Activated gamma-delta T cell treated with anti-CD3 and anti-CD28 coated beads, Interleukin-2, amount 50 U/mL, for 16 hours (primary cell): ENCODE results near the gene JMJD7.

Source experiments
- DNase-seq: peaks from one replicate; pipeline ENCODE4 v3.0.0-alpha.2; 2020; ENCODE audit warnings: low read depth

JMJD7 gene

DNA sequence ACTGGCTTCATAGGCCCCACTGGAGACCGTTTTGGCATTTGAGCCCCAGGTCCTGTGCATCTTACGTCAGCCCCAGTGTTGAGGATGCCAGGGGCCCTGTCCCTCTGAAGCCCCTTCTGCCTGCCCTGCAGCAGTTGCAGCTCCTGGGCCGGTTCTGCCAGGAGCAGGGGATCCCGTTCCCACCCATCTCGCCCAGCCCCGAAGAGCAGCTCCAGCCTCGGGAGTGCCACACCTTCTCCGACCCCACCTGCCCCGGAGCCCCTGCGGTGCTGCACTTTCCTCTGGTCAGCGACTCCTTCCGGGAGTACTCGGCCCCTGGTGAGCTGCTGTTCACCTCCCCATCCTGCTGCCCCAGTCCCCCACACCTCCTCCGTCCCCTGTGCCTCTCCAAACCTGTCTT is 19.3 kb downstream of the JMJD7 start:
- no peak for DNase-seq

DNA sequence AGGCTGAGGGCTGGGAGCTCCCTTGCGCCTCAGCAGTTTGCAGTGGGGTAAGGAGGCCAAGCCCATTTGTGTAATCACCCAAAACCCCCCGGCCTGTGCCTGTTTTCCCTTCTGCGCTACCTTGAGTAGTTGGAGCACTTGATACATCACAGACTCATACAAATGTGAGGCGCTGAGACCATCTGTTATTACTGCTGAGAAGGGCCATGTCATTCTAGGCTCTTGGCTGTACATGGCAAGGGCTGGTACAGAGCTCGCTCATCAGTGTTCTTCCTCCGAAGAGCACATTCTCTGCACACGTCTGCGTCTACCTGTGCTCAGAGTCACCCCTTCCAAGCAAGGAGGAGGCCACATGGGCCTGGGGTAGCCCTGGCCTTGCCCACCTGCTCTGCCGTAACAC is 20.1 kb downstream of the JMJD7 start:
- no peak for DNase-seq

DNA sequence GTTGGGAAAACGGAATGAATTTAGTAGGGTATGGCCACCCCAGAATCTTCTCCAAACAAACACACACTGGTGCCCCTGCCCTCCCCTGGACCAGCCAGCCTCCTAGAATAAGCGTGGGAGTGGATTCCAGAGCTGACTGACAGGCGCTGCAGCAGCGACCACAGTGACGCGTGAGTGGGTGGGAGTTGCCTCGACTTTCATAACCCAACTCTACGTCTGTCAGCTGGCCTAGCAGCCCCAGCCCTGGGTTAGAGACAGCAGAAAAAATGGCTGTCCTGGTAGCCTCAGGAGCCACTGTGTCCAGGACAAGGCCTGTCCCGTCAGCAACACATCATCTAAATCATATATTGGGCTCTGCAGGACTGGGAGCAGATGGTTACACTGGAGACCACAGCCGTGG is 20.7 kb downstream of the JMJD7 start:
- DNase-seq: no peak

DNA sequence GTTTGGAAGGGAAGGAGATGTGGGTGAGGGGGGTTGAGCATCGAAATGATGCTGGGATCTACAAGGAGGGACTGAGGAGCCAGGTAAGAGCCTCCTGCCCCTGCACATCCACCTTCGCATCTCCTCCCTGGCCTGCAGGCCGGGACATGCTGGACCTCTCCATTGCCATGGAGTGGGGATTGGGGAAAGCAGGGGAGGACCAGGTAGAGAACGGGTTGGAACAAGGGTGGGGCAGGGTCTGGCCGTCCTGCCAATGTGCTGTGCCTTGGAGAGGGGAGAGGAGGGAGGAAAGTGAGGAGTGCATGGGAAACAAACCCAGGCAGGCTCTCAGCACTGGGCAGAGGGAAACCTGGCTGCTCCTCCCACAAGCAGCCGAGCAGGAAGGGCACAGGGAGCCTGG is 21.3 kb downstream of the JMJD7 start:
- no peak for DNase-seq

- DNase-seq: no peak
Measured at GRCh38 chr15:41849861-41850260, 22.0 kb downstream of the JMJD7 start.

GRCh38 chr15:41850482-41851166 is 22.7 kb downstream of the JMJD7 start:
- DNase-seq: no peak

DNA sequence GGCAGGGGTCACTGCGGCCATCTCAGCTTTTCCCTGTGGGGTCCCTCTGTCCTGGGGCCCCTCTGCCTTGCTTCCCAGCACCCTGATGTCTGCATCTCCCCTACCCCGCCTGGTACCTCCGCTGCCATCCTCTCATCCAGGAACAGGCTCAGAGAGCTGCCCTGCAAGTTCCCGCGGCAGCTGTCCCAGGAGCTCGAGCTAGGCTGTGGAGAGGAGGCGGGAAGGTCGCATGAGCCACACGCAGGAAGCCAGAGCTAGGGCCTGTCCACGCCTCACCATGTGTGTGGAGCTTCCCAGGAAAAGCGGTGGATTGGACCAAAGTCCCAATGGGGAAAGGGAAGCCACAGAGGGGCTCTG is 23.3 kb downstream of the JMJD7 start:
- no peak for DNase-seq

DNA sequence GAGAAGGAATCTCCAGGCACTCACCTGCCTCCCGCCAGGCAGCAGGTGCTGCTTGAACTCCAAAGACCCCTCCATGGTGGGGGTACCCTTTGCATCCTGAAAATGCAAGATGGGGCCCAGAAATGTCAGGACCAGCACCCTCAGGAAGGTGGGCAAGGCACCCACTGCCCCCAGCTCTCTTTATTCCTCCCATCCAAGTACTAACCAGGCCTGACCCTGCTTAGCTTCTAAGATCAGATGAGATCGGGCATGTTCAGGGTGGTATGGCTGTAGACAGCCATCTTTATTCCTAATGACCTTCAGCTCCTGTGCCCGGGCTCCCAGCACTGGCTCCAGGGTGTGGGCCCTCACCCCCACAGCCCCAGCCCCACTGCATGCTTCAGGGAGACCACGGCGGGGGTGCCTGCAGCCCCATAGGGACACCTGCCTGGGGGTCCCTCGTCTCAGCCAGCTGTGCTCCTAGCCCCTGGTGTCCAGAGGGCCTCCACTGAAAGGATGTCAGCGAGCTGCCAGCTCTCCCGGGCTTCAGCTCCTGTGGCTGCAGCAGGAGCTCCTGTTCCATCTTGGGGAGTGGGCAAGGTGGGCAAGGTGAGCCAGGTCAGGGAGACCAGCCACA is 24.0 kb downstream of the JMJD7 start:
- no peak for DNase-seq

DNA sequence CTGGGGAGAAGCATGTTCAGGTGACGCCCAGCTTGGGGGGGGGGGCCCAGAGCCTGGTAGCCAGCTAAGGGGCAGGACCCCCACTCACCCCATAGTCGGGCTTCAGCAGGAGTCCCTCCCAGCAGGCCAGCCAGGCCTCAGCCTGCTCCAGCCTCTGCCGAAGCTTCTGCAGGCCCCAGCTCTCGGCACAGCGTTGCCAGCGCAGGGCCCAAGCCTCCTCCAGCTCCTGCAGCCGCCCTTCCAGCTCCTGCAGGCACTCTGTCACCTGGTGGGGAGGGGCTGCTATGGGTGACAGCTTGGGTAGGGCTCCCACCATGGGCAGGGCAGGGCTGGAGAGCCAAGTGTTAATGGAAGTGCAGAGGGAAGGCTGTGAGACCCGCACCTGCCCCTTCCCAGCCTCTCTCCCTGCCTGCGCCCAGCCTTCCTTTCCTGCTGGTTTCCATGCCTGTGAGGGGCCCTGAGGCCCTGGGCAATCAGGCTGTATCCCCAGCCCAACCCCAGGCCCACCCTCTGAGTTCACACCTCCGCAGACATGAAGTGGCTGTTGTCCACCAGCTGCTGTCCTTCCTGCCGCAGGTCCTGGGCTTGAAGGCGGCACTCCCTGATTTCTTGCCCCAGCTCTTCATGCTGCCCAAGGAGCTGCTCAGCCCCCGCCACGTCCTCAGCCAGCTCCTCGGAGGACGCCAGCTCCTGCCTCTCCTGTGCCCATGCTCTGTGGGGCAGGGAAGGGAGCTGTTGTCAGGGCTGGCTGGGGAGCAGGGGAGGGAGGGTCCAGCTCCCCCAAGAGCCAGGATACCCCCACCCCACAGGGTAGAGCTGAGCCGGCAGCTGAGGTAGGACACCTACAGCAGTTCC is 25.1 kb downstream of the JMJD7 start:
- no peak for DNase-seq

GRCh38 chr15:41853831-41854230 is 25.9 kb downstream of the JMJD7 start:
- DNase-seq: no peak

GRCh38 chr15:41854443-41854842 is 26.6 kb downstream of the JMJD7 start:
- DNase-seq: no peak

GRCh38 chr15:41855261-41855961 is 27.5 kb downstream of the JMJD7 start:
- DNase-seq: no peak

DNA sequence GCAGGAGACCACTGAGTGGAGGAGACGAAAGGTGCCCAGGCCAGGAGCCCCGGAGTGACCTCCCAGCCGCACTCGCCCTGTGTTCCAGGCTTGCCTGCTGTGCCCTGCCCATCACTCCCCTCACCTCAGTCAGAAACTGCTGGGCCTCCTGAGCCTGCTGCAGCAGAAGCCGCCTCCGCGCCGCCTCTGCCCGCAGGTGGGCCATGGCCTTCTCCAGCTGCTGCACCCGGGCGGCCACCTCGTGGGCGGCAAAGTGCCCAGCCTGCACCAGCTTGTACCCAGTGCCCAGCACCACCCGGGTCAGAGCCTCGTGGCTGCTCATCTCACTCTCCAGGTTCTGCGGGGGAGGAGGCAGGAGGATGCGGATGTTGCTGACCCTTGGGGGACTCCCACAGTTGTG is 28.4 kb downstream of the JMJD7 start:
- DNase-seq: no peak

DNA sequence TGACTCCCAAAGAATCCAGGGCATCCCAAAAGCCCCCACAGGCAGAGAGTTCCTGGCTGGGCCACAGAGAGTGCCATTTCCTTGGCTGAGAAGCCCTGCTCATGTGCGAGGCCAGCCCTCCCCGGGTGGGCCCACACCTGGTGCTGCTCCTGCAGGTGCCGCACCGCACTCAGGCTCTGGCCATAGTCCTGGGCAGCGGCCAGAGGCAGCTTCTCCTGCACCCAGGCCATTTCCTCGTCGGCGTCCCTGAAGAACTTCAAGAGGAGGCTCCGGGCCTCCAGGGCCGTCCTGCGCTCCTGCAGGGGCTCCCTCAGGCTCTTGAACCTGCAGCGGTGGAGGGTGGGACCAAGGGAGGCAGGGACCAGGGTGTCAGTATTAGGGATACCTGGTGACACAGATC is 28.8 kb downstream of the JMJD7 start:
- DNase-seq: no peak

- no peak for DNase-seq
Measured at GRCh38 chr15:41857316-41857715, 29.4 kb downstream of the JMJD7 start.

DNA sequence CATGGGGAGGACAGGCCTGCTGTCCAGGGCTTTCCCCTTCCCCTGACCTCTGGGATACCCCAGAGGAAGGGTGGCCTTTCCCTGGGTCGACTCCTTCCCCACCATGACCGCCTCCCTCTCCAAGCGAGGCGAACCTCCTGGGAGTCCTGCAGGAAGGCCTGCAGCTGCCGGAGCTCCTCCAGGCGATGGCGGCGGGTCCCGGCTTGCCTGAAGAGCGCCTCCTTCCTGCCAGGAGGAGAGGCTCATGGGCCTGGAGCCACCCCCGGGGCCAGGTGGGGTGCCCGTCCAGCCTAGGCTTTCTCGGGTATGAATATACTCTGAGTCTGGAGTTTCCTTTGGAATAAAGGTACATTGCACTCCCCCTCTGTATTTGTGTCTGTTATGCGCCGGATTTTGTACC is 30.9 kb downstream of the JMJD7 start:
- DNase-seq: no peak

GRCh38 chr15:41860049-41860828 is 32.3 kb downstream of the JMJD7 start:
- no peak for DNase-seq

- DNase-seq: no peak
Measured at GRCh38 chr15:41861736-41862356, 34.0 kb downstream of the JMJD7 start.

DNA sequence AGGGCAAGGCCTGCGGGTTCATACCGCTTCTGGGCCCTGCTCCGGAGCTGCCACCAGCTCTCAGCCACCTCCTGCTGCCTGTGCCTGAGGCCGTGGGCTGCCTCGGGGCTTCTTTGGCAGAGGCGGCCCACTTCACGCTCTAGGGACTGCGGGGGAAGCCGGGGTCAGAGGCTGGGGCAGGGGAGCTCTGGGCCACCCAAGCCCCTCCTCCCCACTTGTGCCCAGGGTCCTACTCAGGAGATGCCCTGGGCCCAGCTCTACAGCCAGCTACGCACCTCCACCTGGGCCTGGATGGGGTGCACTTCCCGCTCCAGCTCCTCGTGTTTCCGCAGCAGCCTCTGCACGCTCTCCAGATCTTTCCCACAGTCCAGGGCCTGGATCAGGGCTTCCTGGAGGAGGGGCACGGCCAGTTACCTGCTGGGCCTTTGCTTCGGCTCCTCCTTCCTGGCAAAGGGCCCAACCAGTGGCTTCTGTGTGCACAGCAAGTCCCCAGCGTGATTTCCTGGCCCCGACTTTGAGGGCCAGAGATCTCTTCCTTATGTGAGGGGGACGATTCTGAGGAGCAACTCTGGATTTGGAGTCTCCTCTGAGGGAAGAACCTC is 34.7 kb downstream of the JMJD7 start:
- no peak for DNase-seq

GRCh38 chr15:41865490-41866055 is 37.7 kb downstream of the JMJD7 start:
- no peak for DNase-seq

DNA sequence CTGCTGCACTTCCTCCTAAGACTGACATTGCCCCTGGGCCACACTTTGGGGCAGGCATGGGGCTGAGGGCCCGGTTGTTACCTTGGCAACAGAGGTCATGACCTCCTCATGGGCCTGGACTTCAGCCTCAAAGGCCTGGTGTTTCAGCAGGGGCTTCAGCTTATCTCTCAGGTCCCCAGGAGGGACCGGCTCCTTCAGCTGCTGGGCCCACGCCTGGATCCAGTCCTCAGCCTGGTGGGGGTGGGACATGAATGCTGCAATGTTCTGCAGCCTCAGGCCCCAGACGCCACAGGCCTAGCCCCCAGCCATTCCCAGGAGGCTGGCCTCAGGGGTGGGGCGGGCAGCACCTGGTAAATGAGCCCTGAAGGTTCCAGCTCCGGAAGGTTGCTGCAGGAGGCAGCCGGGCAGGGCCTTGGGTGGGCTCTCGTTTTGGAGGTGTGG is 38.4 kb downstream of the JMJD7 start:
- DNase-seq: no peak
